ENCODE data around the gene GLT1D1.
A peak's percentile ranks its signal among the peaks of the same experiment; 100 is the strongest.
"Not testable (repeated sequence)": the region's sequence is repeated elsewhere in the genome, so short reads cannot be mapped to it uniquely, and the experiment has no call there.

Gene GLT1D1

GRCh38 chr12:128820723-128821432, 32.4 kb upstream of the GLT1D1 start:
- DNase-seq: no peak

GRCh38 chr12:128823216-128823915, 29.9 kb upstream of the GLT1D1 start:
- peak; percentile 44 to 54 for DNase-seq

GRCh38 chr12:128823916-128824839, 29.1 kb upstream of the GLT1D1 start, which contains the start of gene SLC15A4:
Gene SLC15A4 (minus strand): TSS chr12:128823958. CDS start chr12:128823943, 15 bp downstream.
- DNase-seq: peak; percentile 96

- DNase-seq: no peak
Observed at GRCh38 chr12:128825835-128826234, 27.4 kb upstream of the GLT1D1 start.

GRCh38 chr12:128827724-128828123, 25.6 kb upstream of the GLT1D1 start:
- no peak for DNase-seq

GRCh38 chr12:128829861-128830504, 23.3 kb upstream of the GLT1D1 start:
- DNase-seq: peak; percentile 31 to 32

- no peak for DNase-seq
Observed at GRCh38 chr12:128830505-128830893, 22.8 kb upstream of the GLT1D1 start.

GRCh38 chr12:128833418-128833817, 19.9 kb upstream of the GLT1D1 start:
- DNase-seq: no peak

GRCh38 chr12:128839885-128840284, 13.4 kb upstream of the GLT1D1 start:
- not testable (repeated sequence) for DNase-seq

GRCh38 chr12:128840862-128841468, 12.3 kb upstream of the GLT1D1 start:
- DNase-seq: no peak

- no peak for DNase-seq
Observed at GRCh38 chr12:128842579-128842978, 10.7 kb upstream of the GLT1D1 start.

GRCh38 chr12:128843538-128843937, 9.7 kb upstream of the GLT1D1 start:
- no peak for DNase-seq

GRCh38 chr12:128844031-128844635, 9.1 kb upstream of the GLT1D1 start:
- peak; percentile 35 to 38 for DNase-seq

GRCh38 chr12:128846671-128847070, 6.6 kb upstream of the GLT1D1 start:
- DNase-seq: not testable (repeated sequence)

- no peak for DNase-seq
Observed at GRCh38 chr12:128848371-128848770, 4.9 kb upstream of the GLT1D1 start.

- DNase-seq: not testable (repeated sequence)
Observed at GRCh38 chr12:128849806-128850205, 3.5 kb upstream of the GLT1D1 start.

- DNase-seq: no peak
Observed at GRCh38 chr12:128850400-128850799, 2.9 kb upstream of the GLT1D1 start.

GRCh38 chr12:128851429-128851828, 1.8 kb upstream of the GLT1D1 start:
- DNase-seq: not testable (repeated sequence)

- no peak for DNase-seq
Observed at GRCh38 chr12:128852026-128852698, 1.1 kb upstream of the GLT1D1 start.

GRCh38 chr12:128853600-128854197, 421 bp downstream of the GLT1D1 start:
- DNase-seq: no peak

Data from activated T-cell treated with anti-CD3 and anti-CD28 coated beads, Interleukin-2, amount 50 U/mL, for 48 hours (primary cell).